ENCODE measurements around the gene NR1I2. TPM values are rescaled to one million over a fixed set of nuclear protein-coding genes. Genes with fewer than 3 reads are reported as not detected.

The NR1I2 gene
- total and polyA plus RNA-seq, 2 donors (not counting 1 experiment from before 2014, with no cell fraction given): 0.30 to 0.52 TPM

DNA sequence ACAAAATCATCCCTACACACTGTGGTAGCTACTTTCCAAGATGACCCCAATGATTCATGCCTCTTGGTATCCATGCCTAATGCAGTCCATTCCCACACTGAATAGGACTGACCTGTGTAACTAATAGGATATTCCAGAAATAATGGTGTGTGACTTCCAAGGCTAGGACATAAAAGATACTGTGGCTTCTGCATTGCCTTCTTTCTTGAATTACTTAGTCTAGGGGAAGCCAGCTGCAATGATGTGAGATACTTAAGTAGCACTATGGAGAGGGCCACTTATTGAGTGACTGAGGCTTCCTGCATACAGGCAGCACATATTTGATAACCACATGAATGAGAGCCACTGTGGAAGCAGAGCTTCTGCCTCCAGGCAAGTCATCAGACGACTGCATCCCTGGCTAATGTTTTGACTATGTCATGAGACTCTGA is 50.1 kb downstream of the NR1I2 start:
- Histone ChIP-seq H3K27ac (ENCODE audit: low read length in 2 of 2) (no peak overlapping the region), H3K36me3 (replicated peaks in 1 of 2; ENCODE audit: control extremely low read depth in 1 of 2, control insufficient read depth in 1 of 2, extremely low read depth in 1 of 2, insufficient read depth in 2 of 2, low read length in 1 of 2) (peaks cover 3 to 6% of the 10 kb centered on the region in 2 experiments), H3K27me3 (replicated peaks in 1 of 4; ENCODE audit: control extremely low read depth in 1 of 4, control insufficient read depth in 3 of 4, insufficient read depth in 4 of 4, low read length in 3 of 4) (no peaks in the 10 kb centered on the region), H3K4me2 (replicated peaks; ENCODE audit: low read depth, low read length, poor library complexity, severe bottlenecking) (no peak overlapping the region), H3K79me2 (ENCODE audit: control insufficient read depth, insufficient read depth, low read length) (no peaks in the 10 kb centered on the region), H4K20me1 (ENCODE audit: control insufficient read depth, insufficient read depth, low read length, poor library complexity, severe bottlenecking) (peaks cover 11% of the 10 kb centered on the region), H3K9ac (ENCODE audit: low read length) (no peak overlapping the region), H3K4me3 (ENCODE audit: control extremely low read depth in 1 of 5, extremely low read depth in 1 of 5, insufficient read depth in 1 of 5, low read depth in 2 of 5, low read length in 4 of 5) (no peak overlapping the region), H3K4me1 (ENCODE audit: control insufficient read depth in 2 of 2, insufficient read depth in 2 of 2, low read length in 2 of 2) (no peaks in the 10 kb centered on the region), H3K9me3 (ENCODE audit: control extremely low read depth in 1 of 3, control insufficient read depth in 2 of 3, insufficient read depth in 1 of 3, low read length in 2 of 3) (no peaks in the 10 kb centered on the region), H2AFZ (ENCODE audit: insufficient read depth, low read depth, low read length, poor library complexity, severe bottlenecking) (no peak overlapping the region)
- Mint-ChIP-seq H3K4me1 (peaks cover 4% of the 10 kb centered on the region), H3K27me3 (no peaks in the 10 kb centered on the region), H3K4me3 (no peak overlapping the region), H3K27ac (no peak overlapping the region), H3K9me3 (ENCODE audit: insufficient read depth) (no peaks in the 10 kb centered on the region)
- WGBS (ENCODE audit: insufficient coverage): 100% methylated on average over 1 of the region's 1 CpG
- POLR2A ChIA-PET: no interaction called here
- TF ChIP-seq, protein P1, sequence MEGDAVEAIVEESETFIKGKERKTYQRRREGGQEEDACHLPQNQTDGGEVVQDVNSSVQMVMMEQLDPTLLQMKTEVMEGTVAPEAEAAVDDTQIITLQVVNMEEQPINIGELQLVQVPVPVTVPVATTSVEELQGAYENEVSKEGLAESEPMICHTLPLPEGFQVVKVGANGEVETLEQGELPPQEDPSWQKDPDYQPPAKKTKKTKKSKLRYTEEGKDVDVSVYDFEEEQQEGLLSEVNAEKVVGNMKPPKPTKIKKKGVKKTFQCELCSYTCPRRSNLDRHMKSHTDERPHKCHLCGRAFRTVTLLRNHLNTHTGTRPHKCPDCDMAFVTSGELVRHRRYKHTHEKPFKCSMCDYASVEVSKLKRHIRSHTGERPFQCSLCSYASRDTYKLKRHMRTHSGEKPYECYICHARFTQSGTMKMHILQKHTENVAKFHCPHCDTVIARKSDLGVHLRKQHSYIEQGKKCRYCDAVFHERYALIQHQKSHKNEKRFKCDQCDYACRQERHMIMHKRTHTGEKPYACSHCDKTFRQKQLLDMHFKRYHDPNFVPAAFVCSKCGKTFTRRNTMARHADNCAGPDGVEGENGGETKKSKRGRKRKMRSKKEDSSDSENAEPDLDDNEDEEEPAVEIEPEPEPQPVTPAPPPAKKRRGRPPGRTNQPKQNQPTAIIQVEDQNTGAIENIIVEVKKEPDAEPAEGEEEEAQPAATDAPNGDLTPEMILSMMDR (IDR thresholded peaks at IDR 0.05): no peak
- TF ChIP-seq EZH2 (IDR thresholded peaks at IDR 0.05; ENCODE audit: borderline replicate concordance, insufficient read depth, low read depth, low read length, poor library complexity, severe bottlenecking): no peak
- CTCF ChIA-PET: interaction anchor here (0.6 to 1.7 kb wide), 3 partner anchors 8 to 317 kb away, joined by 4 read pairs; no protein-coding TSS in a partner anchor
- no peak for DNase-seq
- no peak for ATAC-seq (ENCODE audit: low read depth)
- intact Hi-C loops (cut with micrococcal nuclease): no loop called here

DNA sequence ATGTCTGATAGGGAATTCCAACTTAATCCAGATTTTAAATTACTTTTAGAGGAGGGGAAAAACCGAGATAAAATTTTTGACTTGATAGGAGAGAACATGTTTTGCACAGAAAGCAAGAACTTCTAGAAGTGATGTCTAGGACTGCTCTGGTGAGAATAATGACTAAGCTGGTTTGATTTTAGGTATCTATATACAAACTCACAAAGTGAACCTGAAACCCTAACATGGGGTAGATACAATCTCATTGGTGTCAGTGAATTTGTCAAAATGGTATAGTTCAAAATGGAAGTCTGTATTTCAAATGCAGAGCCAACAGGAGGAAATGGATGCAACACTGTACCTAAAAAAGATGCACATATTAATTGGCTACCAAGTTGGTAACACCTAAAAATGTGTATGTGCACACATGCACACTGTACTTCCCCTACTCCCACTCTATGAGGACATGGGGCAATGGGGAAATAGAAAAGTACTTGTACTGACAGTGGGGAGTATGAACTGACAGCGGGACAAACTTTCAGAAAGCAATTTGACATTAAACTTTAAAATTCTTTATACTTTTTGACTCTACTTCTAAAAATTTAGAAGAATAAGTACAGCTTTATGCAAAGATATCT is 53.0 kb downstream of the NR1I2 start:
- intact Hi-C loops (cut with micrococcal nuclease): no loop called here
- CTCF ChIA-PET: no interaction called here
- H3K27ac Mint-ChIP-seq: no peak overlapping the region

More for the DNA sequence above, 53.0 kb downstream of the NR1I2 start:
- Histone ChIP-seq H3K36me3 (replicated peaks in 1 of 2; ENCODE audit: control extremely low read depth in 1 of 2, control insufficient read depth in 1 of 2, extremely low read depth in 1 of 2, insufficient read depth in 2 of 2, low read length in 1 of 2) (peaks cover 4 to 11% of the 10 kb centered on the region in 2 experiments), H3K27ac (ENCODE audit: low read length in 2 of 2) (no peak overlapping the region), H3K4me1 (ENCODE audit: control insufficient read depth in 2 of 2, insufficient read depth in 2 of 2, low read length in 2 of 2) (no peaks in the 10 kb centered on the region), H3K9ac (ENCODE audit: low read length) (no peak overlapping the region), H2AFZ (ENCODE audit: insufficient read depth, low read depth, low read length, poor library complexity, severe bottlenecking) (no peak overlapping the region), H3K4me2 (replicated peaks; ENCODE audit: low read depth, low read length, poor library complexity, severe bottlenecking) (no peak overlapping the region), H3K9me3 (ENCODE audit: control extremely low read depth in 1 of 3, control insufficient read depth in 2 of 3, insufficient read depth in 1 of 3, low read length in 2 of 3) (no peaks in the 10 kb centered on the region), H3K27me3 (replicated peaks in 1 of 4; ENCODE audit: control extremely low read depth in 1 of 4, control insufficient read depth in 3 of 4, insufficient read depth in 4 of 4, low read length in 3 of 4) (no peaks in the 10 kb centered on the region), H3K4me3 (ENCODE audit: control extremely low read depth in 1 of 5, extremely low read depth in 1 of 5, insufficient read depth in 1 of 5, low read depth in 2 of 5, low read length in 4 of 5) (no peak overlapping the region), H4K20me1 (ENCODE audit: control insufficient read depth, insufficient read depth, low read length, poor library complexity, severe bottlenecking) (no peaks in the 10 kb centered on the region), H3K79me2 (ENCODE audit: control insufficient read depth, insufficient read depth, low read length) (no peaks in the 10 kb centered on the region)
- TF ChIP-seq, protein P1 (IDR thresholded peaks at IDR 0.05): no peak
- TF ChIP-seq EZH2 (IDR thresholded peaks at IDR 0.05; ENCODE audit: borderline replicate concordance, insufficient read depth, low read depth, low read length, poor library complexity, severe bottlenecking): no peak
- Mint-ChIP-seq H3K9me3 (ENCODE audit: insufficient read depth) (no peaks in the 10 kb centered on the region), H3K4me3 (no peak overlapping the region), H3K27me3 (no peaks in the 10 kb centered on the region), H3K4me1 (peaks cover 4% of the 10 kb centered on the region)
- POLR2A ChIA-PET: no interaction called here
- WGBS (ENCODE audit: insufficient coverage): no CpG with 5 or more reads among the region's 2 CpGs
- DNase-seq (no peak), ATAC-seq (ENCODE audit: low read depth) (no peak)

Data from B cell (primary cell).